ENCODE results near the gene SLC29A1.
A peak's percentile ranks its signal among the peaks of the same experiment; 100 is the strongest.

The SLC29A1 gene

DNA sequence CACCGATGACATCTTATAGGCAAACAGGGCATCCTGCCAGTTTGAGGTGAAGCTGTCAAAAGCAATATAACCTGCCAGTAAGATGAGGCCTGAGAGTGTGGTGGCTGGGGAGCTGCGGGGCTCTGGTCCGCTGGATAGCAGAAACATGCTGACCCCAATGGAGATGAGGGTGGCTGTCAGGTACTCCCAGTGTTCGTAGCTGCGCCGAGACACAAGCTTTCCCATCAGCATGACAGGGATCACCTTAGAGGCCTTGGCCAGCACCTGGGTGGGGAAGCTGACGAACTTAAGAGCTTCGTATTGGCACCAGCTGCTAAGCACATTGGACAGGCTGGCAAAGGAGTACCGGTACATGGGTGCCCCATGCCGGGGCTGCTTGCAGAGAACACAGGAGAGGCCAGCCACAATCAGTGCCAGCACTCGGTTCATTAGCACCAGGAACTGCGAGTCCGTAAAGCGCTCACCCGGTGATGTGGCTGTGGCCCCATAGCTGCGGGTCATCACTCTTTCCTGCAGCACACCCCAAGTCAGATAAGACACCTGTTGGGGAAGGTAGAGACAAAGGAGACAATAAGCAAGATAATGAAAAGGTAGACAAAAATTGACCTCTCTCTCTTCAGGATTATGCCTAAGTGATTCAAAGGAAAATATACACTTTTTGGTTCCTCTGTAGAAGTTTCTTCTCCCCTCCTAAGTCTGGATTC, 31.9 kb downstream of the SLC29A1 start:
- H3K4me2 ChIP-seq (ENCODE audit: low read length) = peak overlapping the region; percentile 99
- H3K4me1 ChIP-seq (ENCODE audit: low read length) = peaks cover 41% of the 10 kb centered on the region
- peak overlapping the region; percentile 84 for H3K4me3 ChIP-seq (ENCODE audit: low read length)
- H3K27me3 ChIP-seq (ENCODE audit: low read depth, low read length) = no peaks in the 10 kb centered on the region
- H3K27ac ChIP-seq (ENCODE audit: low read length) = peak overlapping the region; percentile 94
- H3K9ac ChIP-seq (ENCODE audit: low read length) = peak overlapping the region; percentile 99; the same call in 1 of the 2 replicates
- peaks cover 47% of the 10 kb centered on the region for H4K20me1 ChIP-seq (ENCODE audit: insufficient read depth, low read length)
- H3K9me3 ChIP-seq (ENCODE audit: insufficient read depth, low read length) = no peaks in the 10 kb centered on the region
- TF ChIP-seq EZH2phosphoT487 (IDR thresholded peaks at IDR 0.05; ENCODE audit: low read depth) = no peak
- TF ChIP-seq, protein P1, sequence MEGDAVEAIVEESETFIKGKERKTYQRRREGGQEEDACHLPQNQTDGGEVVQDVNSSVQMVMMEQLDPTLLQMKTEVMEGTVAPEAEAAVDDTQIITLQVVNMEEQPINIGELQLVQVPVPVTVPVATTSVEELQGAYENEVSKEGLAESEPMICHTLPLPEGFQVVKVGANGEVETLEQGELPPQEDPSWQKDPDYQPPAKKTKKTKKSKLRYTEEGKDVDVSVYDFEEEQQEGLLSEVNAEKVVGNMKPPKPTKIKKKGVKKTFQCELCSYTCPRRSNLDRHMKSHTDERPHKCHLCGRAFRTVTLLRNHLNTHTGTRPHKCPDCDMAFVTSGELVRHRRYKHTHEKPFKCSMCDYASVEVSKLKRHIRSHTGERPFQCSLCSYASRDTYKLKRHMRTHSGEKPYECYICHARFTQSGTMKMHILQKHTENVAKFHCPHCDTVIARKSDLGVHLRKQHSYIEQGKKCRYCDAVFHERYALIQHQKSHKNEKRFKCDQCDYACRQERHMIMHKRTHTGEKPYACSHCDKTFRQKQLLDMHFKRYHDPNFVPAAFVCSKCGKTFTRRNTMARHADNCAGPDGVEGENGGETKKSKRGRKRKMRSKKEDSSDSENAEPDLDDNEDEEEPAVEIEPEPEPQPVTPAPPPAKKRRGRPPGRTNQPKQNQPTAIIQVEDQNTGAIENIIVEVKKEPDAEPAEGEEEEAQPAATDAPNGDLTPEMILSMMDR (IDR thresholded peaks at IDR 0.05; ENCODE audit: low read depth, low read length) = no peak
- H2AFZ ChIP-seq (ENCODE audit: low read depth, low read length) = no peak overlapping the region
- peaks cover 59% of the 10 kb centered on the region for H3K79me2 ChIP-seq (ENCODE audit: low read length)
- H3K36me3 ChIP-seq (replicated peaks; ENCODE audit: low read depth, low read length) = peaks cover 70% of the 10 kb centered on the region

DNA sequence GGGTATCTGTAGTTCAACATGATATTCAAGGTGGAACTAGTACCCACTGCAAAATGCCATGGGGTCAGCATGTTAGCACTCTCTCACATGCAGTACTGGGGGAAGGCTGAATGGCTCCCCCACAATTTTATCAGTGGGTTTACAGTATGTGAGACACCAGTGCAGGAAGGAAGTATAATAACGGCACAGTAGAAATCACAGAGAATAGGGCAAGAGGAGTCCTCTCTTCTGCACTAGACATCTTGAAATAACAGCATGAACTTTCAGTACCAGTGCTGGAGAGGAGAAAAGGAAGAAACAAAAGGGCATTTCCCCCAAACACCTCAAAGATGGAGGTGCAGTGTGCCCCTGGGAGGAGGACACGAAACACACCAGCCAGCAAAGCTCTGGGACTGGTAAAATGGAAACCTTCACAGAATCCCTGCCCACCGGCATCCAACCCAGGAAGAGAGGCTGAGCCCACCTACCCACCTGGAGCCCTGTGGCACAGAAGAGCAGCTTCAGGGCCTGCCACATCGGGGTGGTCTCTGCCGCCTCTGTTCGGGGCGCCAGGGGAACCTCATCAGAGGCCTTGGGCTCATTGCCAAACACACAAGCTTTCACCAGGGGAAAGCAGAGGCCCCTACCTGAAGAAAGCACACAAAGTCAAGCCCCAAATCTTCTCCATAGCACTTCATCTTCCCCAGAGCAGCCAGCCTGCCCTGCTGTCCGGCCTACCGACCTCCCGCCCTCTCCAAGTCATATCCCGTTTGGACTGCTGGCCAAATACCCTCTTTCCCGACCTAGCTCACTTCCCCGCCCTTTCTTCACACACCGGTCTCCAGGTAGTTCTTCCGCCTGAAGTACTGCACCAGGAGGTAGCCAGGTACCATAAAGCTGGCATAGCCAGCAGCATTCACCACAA, 32.7 kb downstream of the SLC29A1 start:
- Histone ChIP-seq H3K9ac (ENCODE audit: low read length) (peak overlapping the region; percentile 99), H3K9me3 (ENCODE audit: insufficient read depth, low read length) (no peaks in the 10 kb centered on the region), H3K27me3 (ENCODE audit: low read depth, low read length) (no peaks in the 10 kb centered on the region), H3K27ac (ENCODE audit: low read length) (peak overlapping the region; percentile 94), H2AFZ (ENCODE audit: low read depth, low read length) (no peak overlapping the region), H3K36me3 (replicated peaks; ENCODE audit: low read depth, low read length) (peaks cover 68% of the 10 kb centered on the region), H3K4me2 (ENCODE audit: low read length) (peak overlapping the region; percentile 99), H3K4me1 (ENCODE audit: low read length) (peaks cover 49% of the 10 kb centered on the region), H3K79me2 (ENCODE audit: low read length) (peaks cover 59% of the 10 kb centered on the region), H3K4me3 (ENCODE audit: low read length) (peak overlapping the region; percentile 84), H4K20me1 (ENCODE audit: insufficient read depth, low read length) (peaks cover 44% of the 10 kb centered on the region)
- no peak for TF ChIP-seq EZH2phosphoT487 (IDR thresholded peaks at IDR 0.05; ENCODE audit: low read depth)
- TF ChIP-seq, protein P1 (IDR thresholded peaks at IDR 0.05; ENCODE audit: low read depth, low read length) = no peak

DNA sequence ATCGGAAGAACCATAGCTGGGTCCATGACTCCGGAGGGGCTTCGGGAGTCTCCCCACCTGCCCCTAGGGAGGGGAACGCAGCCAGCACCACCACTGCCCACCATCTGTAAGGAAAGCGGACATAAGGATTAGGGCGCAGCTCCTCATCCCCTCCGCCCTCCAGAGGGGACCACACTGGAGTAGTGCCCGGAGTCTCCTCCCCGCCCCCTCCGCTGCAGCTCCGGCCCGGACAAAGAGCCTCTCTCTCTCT, 33.3 kb downstream of the SLC29A1 start:
- peak overlapping the region; percentile 84 for H3K4me3 ChIP-seq (ENCODE audit: low read length)
- H3K79me2 ChIP-seq (ENCODE audit: low read length) = peaks cover 59% of the 10 kb centered on the region
- H3K9ac ChIP-seq (ENCODE audit: low read length) = peak overlapping the region; percentile 99
- H3K4me1 ChIP-seq (ENCODE audit: low read length) = peaks cover 55% of the 10 kb centered on the region
- H3K4me2 ChIP-seq (ENCODE audit: low read length) = peak overlapping the region; percentile 99
- no peaks in the 10 kb centered on the region for H3K27me3 ChIP-seq (ENCODE audit: low read depth, low read length)
- no peak overlapping the region for H2AFZ ChIP-seq (ENCODE audit: low read depth, low read length)
- H3K27ac ChIP-seq (ENCODE audit: low read length) = peak overlapping the region; percentile 94
- peaks cover 46% of the 10 kb centered on the region for H4K20me1 ChIP-seq (ENCODE audit: insufficient read depth, low read length)
- TF ChIP-seq EZH2phosphoT487 (IDR thresholded peaks at IDR 0.05; ENCODE audit: low read depth) = no peak
- TF ChIP-seq, protein P1 (IDR thresholded peaks at IDR 0.05; ENCODE audit: low read depth, low read length) = no peak
- peaks cover 68% of the 10 kb centered on the region for H3K36me3 ChIP-seq (replicated peaks; ENCODE audit: low read depth, low read length)
- no peaks in the 10 kb centered on the region for H3K9me3 ChIP-seq (ENCODE audit: insufficient read depth, low read length)
